Neural progenitor cell (in vitro differentiated cells): ENCODE results near the gene FAM163B.

Experiments used
- EZH2 ChIP-seq: fragments of 200-600 bp; sonication (generic); IDR thresholded peaks from 2 replicates; pipeline ENCODE4 v1.6.1; 2017; ENCODE audit warnings: antibody characterized with exemption, mild to moderate bottlenecking, moderate library complexity
- TF ChIP-seq, protein P1 (sequence below): fragments of 200-600 bp; sonication (generic); IDR thresholded peaks from 2 replicates; pipeline ENCODE4 v1.5.1; 2017; ENCODE audit warnings: antibody characterized with exemption, mild to moderate bottlenecking

DNA sequence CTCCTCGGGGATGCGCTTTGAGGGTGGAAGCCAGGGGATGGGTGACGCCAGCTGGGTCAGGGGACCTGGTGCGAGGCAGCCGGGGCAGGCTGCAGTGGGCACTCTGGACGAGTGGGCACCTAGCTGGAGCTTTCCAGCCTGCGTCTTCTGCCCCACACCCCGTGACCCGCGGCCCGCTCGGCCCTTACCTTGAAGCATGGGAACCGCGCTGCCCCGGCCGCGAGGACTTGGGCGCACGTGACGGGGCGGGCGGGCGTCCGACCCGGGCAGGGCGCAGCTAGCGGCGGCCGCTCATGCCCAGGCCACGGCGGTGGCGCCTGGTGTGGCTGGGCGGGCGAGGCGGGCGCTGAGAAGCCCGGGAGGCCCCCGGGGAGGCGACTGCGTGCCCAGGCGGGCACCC lies 300 bp downstream of the FAM163B start:
- TF ChIP-seq, protein P1, sequence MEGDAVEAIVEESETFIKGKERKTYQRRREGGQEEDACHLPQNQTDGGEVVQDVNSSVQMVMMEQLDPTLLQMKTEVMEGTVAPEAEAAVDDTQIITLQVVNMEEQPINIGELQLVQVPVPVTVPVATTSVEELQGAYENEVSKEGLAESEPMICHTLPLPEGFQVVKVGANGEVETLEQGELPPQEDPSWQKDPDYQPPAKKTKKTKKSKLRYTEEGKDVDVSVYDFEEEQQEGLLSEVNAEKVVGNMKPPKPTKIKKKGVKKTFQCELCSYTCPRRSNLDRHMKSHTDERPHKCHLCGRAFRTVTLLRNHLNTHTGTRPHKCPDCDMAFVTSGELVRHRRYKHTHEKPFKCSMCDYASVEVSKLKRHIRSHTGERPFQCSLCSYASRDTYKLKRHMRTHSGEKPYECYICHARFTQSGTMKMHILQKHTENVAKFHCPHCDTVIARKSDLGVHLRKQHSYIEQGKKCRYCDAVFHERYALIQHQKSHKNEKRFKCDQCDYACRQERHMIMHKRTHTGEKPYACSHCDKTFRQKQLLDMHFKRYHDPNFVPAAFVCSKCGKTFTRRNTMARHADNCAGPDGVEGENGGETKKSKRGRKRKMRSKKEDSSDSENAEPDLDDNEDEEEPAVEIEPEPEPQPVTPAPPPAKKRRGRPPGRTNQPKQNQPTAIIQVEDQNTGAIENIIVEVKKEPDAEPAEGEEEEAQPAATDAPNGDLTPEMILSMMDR: no peak
- peak; percentile 52 for TF ChIP-seq EZH2
